NCI-H2227 treated with DMSO at 0.1 percent for 48 hours (cell line): ENCODE results near the gene ASGR1.

Experiments used
- DNase-seq: peaks from one replicate; lab custom pipeline; 2025; lab: John Stamatoyannopoulos, UW

ASGR1 gene

GRCh38 chr17:7123844-7124243 is 55.3 kb downstream of the ASGR1 start:
- DNase-seq: no peak
